ENCODE results near the gene MYO1D.
"Not testable (repeated sequence)": the region's sequence is repeated elsewhere in the genome, so short reads cannot be mapped to it uniquely, and the experiment has no call there.

Gene MYO1D

GRCh38 chr17:32774695-32775084 is 102.2 kb downstream of the MYO1D start:
- no peak for DNase-seq (ENCODE audit: low spot score)

GRCh38 chr17:32773856-32774694 is 102.8 kb downstream of the MYO1D start:
- no peak for DNase-seq (ENCODE audit: low spot score)

GRCh38 chr17:32772453-32773025 is 104.4 kb downstream of the MYO1D start:
- no peak for DNase-seq (ENCODE audit: low spot score)

- DNase-seq (ENCODE audit: low spot score): peak; percentile 92
These were observed 105.5 kb downstream of the MYO1D start for GRCh38 chr17:32771396-32771795.

GRCh38 chr17:32769846-32770245 is 107.1 kb downstream of the MYO1D start:
- no peak for DNase-seq (ENCODE audit: low spot score)

GRCh38 chr17:32763855-32764439 is 113.0 kb downstream of the MYO1D start:
- no peak for DNase-seq (ENCODE audit: low spot score)

GRCh38 chr17:32759476-32759875 is 117.4 kb downstream of the MYO1D start:
- DNase-seq (ENCODE audit: low spot score): no peak

GRCh38 chr17:32757963-32758362 is 119.0 kb downstream of the MYO1D start:
- DNase-seq (ENCODE audit: low spot score): no peak

- DNase-seq (ENCODE audit: low spot score): no peak
These were observed 120.2 kb downstream of the MYO1D start for GRCh38 chr17:32756696-32757095.

- peak; percentile 81 for DNase-seq (ENCODE audit: low spot score)
These were observed 121.7 kb downstream of the MYO1D start for GRCh38 chr17:32755045-32755805.

GRCh38 chr17:32752934-32753333 is 124.0 kb downstream of the MYO1D start:
- DNase-seq (ENCODE audit: low spot score): no peak

- no peak for DNase-seq (ENCODE audit: low spot score)
These were observed 129.1 kb downstream of the MYO1D start for GRCh38 chr17:32747856-32748255.

GRCh38 chr17:32746698-32747097 is 130.2 kb downstream of the MYO1D start:
- DNase-seq (ENCODE audit: low spot score): no peak

- DNase-seq (ENCODE audit: low spot score): peak; percentile 68
These were observed 130.6 kb downstream of the MYO1D start for GRCh38 chr17:32746280-32746679.

- peak; percentile 56 for DNase-seq (ENCODE audit: low spot score)
These were observed 134.0 kb downstream of the MYO1D start for GRCh38 chr17:32742681-32743538.

GRCh38 chr17:32741381-32741780 is 135.5 kb downstream of the MYO1D start:
- DNase-seq (ENCODE audit: low spot score): no peak

GRCh38 chr17:32739722-32740121 is 137.2 kb downstream of the MYO1D start:
- no peak for DNase-seq (ENCODE audit: low spot score)

GRCh38 chr17:32739151-32739550 is 137.8 kb downstream of the MYO1D start:
- DNase-seq (ENCODE audit: low spot score): not testable (repeated sequence)

- DNase-seq (ENCODE audit: low spot score): no peak
These were observed 143.5 kb downstream of the MYO1D start for GRCh38 chr17:32733401-32733800.

- DNase-seq (ENCODE audit: low spot score): no peak
These were observed 144.0 kb downstream of the MYO1D start for GRCh38 chr17:32732900-32733299.

- DNase-seq (ENCODE audit: low spot score): no peak
These were observed 144.7 kb downstream of the MYO1D start for GRCh38 chr17:32732296-32732642.

Measured in kidney capillary endothelial cell (primary cell).